SK-N-SH (cell line): ENCODE data around the gene POLR2A.

Experiments
- CHD2 ChIP-seq: fragments of 150-350 bp; IDR thresholded peaks from 2 replicates; pipeline ENCODE4 v1.6.1; 2018; ENCODE audit warnings: low read length; ENCODE audit not compliant: partially characterized antibody
- EZH2phosphoT487 ChIP-seq: fragments of 200-600 bp; sonication (generic); IDR thresholded peaks from 2 replicates; pipeline ENCODE4 v1.6.1; 2017; ENCODE audit warnings: low read depth, mixed run types, mild to moderate bottlenecking, antibody characterized with exemption, moderate library complexity, borderline replicate concordance
- GATA2 ChIP-seq: sonication (generic); formaldehyde crosslinking; IDR thresholded peaks from 2 replicates; pipeline ENCODE4 v1.5.0; 2020; ENCODE audit warnings: mild to moderate bottlenecking, missing genetic modification reagents
- RAD21 ChIP-seq: IDR thresholded peaks from 2 replicates; pipeline ENCODE4 v1.6.1; 2012; ENCODE audit warnings: mild to moderate bottlenecking, low read length
- SIN3A ChIP-seq: IDR thresholded peaks from 2 replicates; pipeline ENCODE4 v1.6.1; 2012; ENCODE audit warnings: low read depth, mild to moderate bottlenecking, low read length, moderate library complexity, borderline replicate concordance
- SMC3 ChIP-seq: IDR thresholded peaks from 2 replicates; pipeline ENCODE4 v1.6.1; 2012; ENCODE audit warnings: low read depth, low read length, improper control_type of control experiment
- TEAD4 ChIP-seq: IDR thresholded peaks from 2 replicates; pipeline ENCODE4 v1.4.0; 2012; ENCODE audit warnings: mild to moderate bottlenecking, borderline replicate concordance; ENCODE audit not compliant: insufficient read depth
- TF ChIP-seq, protein P1 (sequence below): fragments of 200-600 bp; sonication (generic); IDR thresholded peaks from 2 replicates; pipeline ENCODE4 v1.6.1; 2017; ENCODE audit warnings: antibody characterized with exemption, mild to moderate bottlenecking, moderate library complexity

DNA sequence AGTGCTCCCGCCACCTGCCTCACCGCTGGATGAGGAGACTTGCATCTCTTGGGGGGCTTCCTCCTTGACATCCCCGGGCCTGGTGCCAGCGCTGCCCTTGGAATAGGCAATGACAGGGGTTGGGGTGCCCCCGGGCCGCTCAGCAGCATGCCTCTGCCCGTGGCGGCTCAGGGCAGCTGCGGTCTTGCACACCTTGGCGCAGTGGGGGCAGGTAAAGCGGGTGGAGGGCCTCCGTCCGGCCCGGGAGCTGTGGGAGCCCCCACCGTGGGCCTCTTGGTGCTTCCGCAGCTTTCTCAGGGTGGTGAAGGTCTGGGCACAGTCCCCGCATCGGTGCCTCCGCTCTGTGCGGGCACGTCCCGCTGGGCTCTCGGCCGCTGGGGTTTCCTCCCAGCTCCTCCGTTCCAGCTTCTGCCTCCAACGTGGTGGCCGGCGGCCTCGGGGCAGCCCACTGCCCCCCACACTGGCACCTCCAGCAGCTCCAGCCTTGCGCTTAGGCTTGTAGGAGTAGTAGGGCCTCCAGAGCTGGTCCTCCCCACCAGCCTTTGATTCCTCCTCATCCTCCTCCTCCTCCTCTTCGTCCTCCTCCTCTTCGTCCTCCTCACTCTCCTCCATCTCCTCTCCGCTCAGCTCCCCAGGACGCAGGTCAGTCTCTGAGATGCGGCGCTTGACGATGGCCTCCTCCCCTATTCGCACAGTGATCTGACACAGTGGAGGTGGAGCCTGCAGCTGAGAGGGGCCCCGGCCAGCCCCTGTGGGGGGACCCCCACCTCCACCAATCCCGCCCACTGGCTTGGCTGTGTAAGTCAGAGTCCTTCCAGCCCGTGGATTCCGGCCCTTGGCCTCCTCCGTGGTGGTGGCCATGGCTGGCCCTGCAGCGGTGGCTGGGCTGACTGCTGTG is 21.4 kb upstream of the POLR2A start:
- TF ChIP-seq, protein P1, sequence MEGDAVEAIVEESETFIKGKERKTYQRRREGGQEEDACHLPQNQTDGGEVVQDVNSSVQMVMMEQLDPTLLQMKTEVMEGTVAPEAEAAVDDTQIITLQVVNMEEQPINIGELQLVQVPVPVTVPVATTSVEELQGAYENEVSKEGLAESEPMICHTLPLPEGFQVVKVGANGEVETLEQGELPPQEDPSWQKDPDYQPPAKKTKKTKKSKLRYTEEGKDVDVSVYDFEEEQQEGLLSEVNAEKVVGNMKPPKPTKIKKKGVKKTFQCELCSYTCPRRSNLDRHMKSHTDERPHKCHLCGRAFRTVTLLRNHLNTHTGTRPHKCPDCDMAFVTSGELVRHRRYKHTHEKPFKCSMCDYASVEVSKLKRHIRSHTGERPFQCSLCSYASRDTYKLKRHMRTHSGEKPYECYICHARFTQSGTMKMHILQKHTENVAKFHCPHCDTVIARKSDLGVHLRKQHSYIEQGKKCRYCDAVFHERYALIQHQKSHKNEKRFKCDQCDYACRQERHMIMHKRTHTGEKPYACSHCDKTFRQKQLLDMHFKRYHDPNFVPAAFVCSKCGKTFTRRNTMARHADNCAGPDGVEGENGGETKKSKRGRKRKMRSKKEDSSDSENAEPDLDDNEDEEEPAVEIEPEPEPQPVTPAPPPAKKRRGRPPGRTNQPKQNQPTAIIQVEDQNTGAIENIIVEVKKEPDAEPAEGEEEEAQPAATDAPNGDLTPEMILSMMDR: no peak
- TF ChIP-seq SMC3 (no peak), EZH2phosphoT487 (no peak), SIN3A (no peak), CHD2 (no peak), TEAD4 (no peak), RAD21 (no peak), GATA2 (no peak)
